D721Med (cell line): Measurements from ENCODE around the gene CCDC47.

Source experiments
- DNase-seq: peaks from one replicate; pipeline ENCODE4 v3.0.0; 2011; ENCODE audit warnings: low spot score; ENCODE audit not compliant: insufficient read length
- FAIRE-seq: peaks from 2 replicates; lab custom pipeline; 2011; peaks lifted over from hg19 to GRCh38; lab: Jason Lieb, UNC
- CTCF ChIP-seq: IDR thresholded peaks from 2 replicates; pipeline ENCODE4 v1.5.1; 2012; ENCODE audit warnings: mild to moderate bottlenecking, control low read depth; ENCODE audit not compliant: insufficient read depth; ENCODE audit errors: missing control alignments

The CCDC47 gene, protein sequence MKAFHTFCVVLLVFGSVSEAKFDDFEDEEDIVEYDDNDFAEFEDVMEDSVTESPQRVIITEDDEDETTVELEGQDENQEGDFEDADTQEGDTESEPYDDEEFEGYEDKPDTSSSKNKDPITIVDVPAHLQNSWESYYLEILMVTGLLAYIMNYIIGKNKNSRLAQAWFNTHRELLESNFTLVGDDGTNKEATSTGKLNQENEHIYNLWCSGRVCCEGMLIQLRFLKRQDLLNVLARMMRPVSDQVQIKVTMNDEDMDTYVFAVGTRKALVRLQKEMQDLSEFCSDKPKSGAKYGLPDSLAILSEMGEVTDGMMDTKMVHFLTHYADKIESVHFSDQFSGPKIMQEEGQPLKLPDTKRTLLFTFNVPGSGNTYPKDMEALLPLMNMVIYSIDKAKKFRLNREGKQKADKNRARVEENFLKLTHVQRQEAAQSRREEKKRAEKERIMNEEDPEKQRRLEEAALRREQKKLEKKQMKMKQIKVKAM

GRCh38 chr17:63773272-63774140 is at the start of gene CCDC47:
TSS of gene CCDC47 (minus strand) at chr17:63773597. CDS start at chr17:63766175, 7,422 bp downstream.
- no peak for FAIRE-seq
- no peak for TF ChIP-seq CTCF
- peak; percentile 95 for DNase-seq

GRCh38 chr17:63822537-63822936 is 49.1 kb upstream of the CCDC47 start:
- no peak for TF ChIP-seq CTCF
- DNase-seq = no peak
- no peak for FAIRE-seq

DNA sequence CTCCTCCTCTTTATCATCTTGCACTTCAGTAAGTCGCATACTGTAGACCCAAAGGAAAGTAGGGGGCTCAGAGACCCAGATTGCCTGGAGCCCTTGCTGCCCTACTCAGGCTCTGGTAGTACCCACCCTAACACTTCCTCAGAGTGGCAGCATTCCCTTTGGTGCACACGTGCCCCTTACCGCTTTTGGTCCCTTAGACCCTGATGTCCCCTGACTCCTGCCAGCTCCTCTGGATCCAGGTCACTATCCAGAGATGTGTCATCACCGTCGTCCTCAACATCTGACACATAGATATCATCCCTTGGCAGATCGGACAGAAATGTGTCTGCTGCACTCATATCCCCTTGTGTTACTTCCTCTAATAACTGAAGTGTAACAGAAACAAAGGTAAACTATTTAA is 48.4 kb upstream of the CCDC47 start:
- no peak for DNase-seq
- no peak for TF ChIP-seq CTCF
- no peak for FAIRE-seq

- FAIRE-seq = no peak
- no peak for TF ChIP-seq CTCF
- no peak for DNase-seq
These were observed 47.7 kb upstream of the CCDC47 start for GRCh38 chr17:63820963-63821561.

- DNase-seq (no peak), FAIRE-seq (no peak)
- no peak for TF ChIP-seq CTCF
These were observed 46.5 kb upstream of the CCDC47 start for GRCh38 chr17:63819585-63820537.

GRCh38 chr17:63819131-63819530 is 45.7 kb upstream of the CCDC47 start:
- TF ChIP-seq CTCF = no peak
- DNase-seq = no peak
- FAIRE-seq = no peak
